Neutrophil (primary cell): ENCODE data around the gene SDC1.

ENCODE experiments used
- H3K27ac ChIP-seq: fragments of 200-600 bp; sonication (generic); 2 replicates; pipeline ENCODE4 v1.5.1; 2016; ENCODE audit warnings: mild to moderate bottlenecking, moderate library complexity
- H3K27me3 ChIP-seq: fragments of 200-600 bp; sonication (generic); 2 replicates; pipeline ENCODE4 v1.6.0; 2016; ENCODE audit warnings: mild to moderate bottlenecking
- H3K36me3 ChIP-seq: fragments of 200-600 bp; sonication (generic); 2 replicates; pipeline ENCODE4 v1.5.1; 2017
- H3K4me1 ChIP-seq, 2 experiments: fragments of 200-600 bp in 1 of 2; sonication (generic) in 1 of 2; 1 replicate in 1 of 2; 2 replicates in 1 of 2; pipeline versions ENCODE4 v1.5.1 to v1.6.1; 2013 to 2016; ENCODE audit warnings: low read depth in 1 of 2, low read length in 1 of 2, mild to moderate bottlenecking in 1 of 2, moderate library complexity in 1 of 2; ENCODE audit not compliant: control insufficient read depth in 1 of 2, insufficient read depth in 1 of 2
- H3K4me3 ChIP-seq, 2 experiments: fragments of 200-600 bp in 1 of 2; sonication (generic) in 1 of 2; 1 replicate in 1 of 2; 2 replicates in 1 of 2; pipeline ENCODE4 v1.5.1; 2013 to 2016; ENCODE audit warnings: low read depth in 1 of 2, low read length in 1 of 2, mild to moderate bottlenecking in 1 of 2, moderate library complexity in 1 of 2
- H3K9me3 ChIP-seq: fragments of 200-600 bp; sonication (generic); 2 replicates; pipeline ENCODE4 v1.5.1; 2016
- CTCF ChIP-seq: fragments of 200-600 bp; sonication (generic); IDR thresholded peaks from 2 replicates; pipeline ENCODE4 v1.5.1; 2016; ENCODE audit warnings: antibody characterized with exemption

Gene SDC1

GRCh38 chr2:20222014-20222768 is 2.7 kb downstream of the SDC1 start:
- Histone ChIP-seq H3K27ac (no peak overlapping the region), H3K9me3 (no peaks in the 10 kb centered on the region), H3K4me1 (peaks cover 13 to 26% of the 10 kb centered on the region in 2 experiments), H3K27me3 (peaks cover 84% of the 10 kb centered on the region), H3K4me3 (no peak overlapping the region), H3K36me3 (no peaks in the 10 kb centered on the region)
- no peak for TF ChIP-seq CTCF

- TF ChIP-seq CTCF: no peak
- H3K9me3 ChIP-seq: no peaks in the 10 kb centered on the region
- H3K4me1 ChIP-seq: peaks cover 13 to 26% of the 10 kb centered on the region in 2 experiments
- H3K27me3 ChIP-seq: peaks cover 77% of the 10 kb centered on the region
- H3K27ac ChIP-seq: no peak overlapping the region
- H3K4me3 ChIP-seq: no peak overlapping the region
- no peaks in the 10 kb centered on the region for H3K36me3 ChIP-seq
Measured at GRCh38 chr2:20221555-20221973, 3.4 kb downstream of the SDC1 start.

GRCh38 chr2:20220806-20221554 is 4.0 kb downstream of the SDC1 start:
- H3K9me3 ChIP-seq: no peaks in the 10 kb centered on the region
- no peak overlapping the region for H3K4me3 ChIP-seq
- H3K36me3 ChIP-seq: no peaks in the 10 kb centered on the region
- H3K27me3 ChIP-seq: peaks cover 71% of the 10 kb centered on the region
- H3K4me1 ChIP-seq: peaks cover 13 to 26% of the 10 kb centered on the region in 2 experiments
- no peak overlapping the region for H3K27ac ChIP-seq
- no peak for TF ChIP-seq CTCF

GRCh38 chr2:20219763-20220380 is 5.1 kb downstream of the SDC1 start:
- Histone ChIP-seq H3K36me3 (no peaks in the 10 kb centered on the region), H3K27me3 (peaks cover 60% of the 10 kb centered on the region), H3K9me3 (no peaks in the 10 kb centered on the region), H3K4me1 (peaks cover 6 to 16% of the 10 kb centered on the region in 2 experiments), H3K27ac (no peak overlapping the region), H3K4me3 (no peak overlapping the region)
- TF ChIP-seq CTCF: no peak

- no peaks in the 10 kb centered on the region for H3K36me3 ChIP-seq
- peaks cover 48% of the 10 kb centered on the region for H3K27me3 ChIP-seq
- no peak overlapping the region for H3K27ac ChIP-seq
- H3K4me1 ChIP-seq: peaks cover 1 to 4% of the 10 kb centered on the region in 2 experiments
- H3K9me3 ChIP-seq: no peaks in the 10 kb centered on the region
- H3K4me3 ChIP-seq: no peak overlapping the region
- no peak for TF ChIP-seq CTCF
Measured at GRCh38 chr2:20218331-20219320, 6.3 kb downstream of the SDC1 start.
